Sigmoid colon (tissue), 7 donors: ENCODE measurements around the gene FRMPD4. TPM values are rescaled to one million over a fixed set of nuclear protein-coding genes. Genes with fewer than 3 reads are reported as not detected.

Experiments
- DNase-seq: peaks from one replicate; pipeline ENCODE4 v3.0.0-alpha.2; 2019
- H3K27ac ChIP-seq, 4 donors: fragments of 200-600 bp; sonication (generic); one replicate each; pipeline ENCODE4 v1.5.1; 2016 to 2019; ENCODE audit warnings: mild to moderate bottlenecking in 1 of 4
- H3K27me3 ChIP-seq, 3 donors: fragments of 200-600 bp; sonication (generic); one replicate each; pipeline ENCODE4 v1.5.1; 2019; ENCODE audit warnings: mild to moderate bottlenecking in 1 of 3
- H3K36me3 ChIP-seq, 4 donors: fragments of 200-600 bp; sonication (generic); one replicate each; pipeline ENCODE4 v1.5.1; 2016 to 2019
- H3K4me1 ChIP-seq, 4 donors: fragments of 200-600 bp; sonication (generic); one replicate each; pipeline ENCODE4 v1.5.1; 2017 to 2019
- H3K4me3 ChIP-seq, 4 donors: fragments of 200-600 bp; sonication (generic); one replicate each; pipeline ENCODE4 v1.5.1; 2017 to 2019; ENCODE audit warnings: mild to moderate bottlenecking in 2 of 4, moderate library complexity in 1 of 4
- H3K9me3 ChIP-seq, 4 donors: fragments of 200-600 bp in 3 of 4; sonication (generic) in 3 of 4; one replicate each; pipeline versions ENCODE4 v1.5.1 to v1.6.1; 2013 to 2019
- CTCF ChIP-seq, 4 experiments: fragments of 450-650 bp in 3 of 4; fragments of 200-600 bp in 1 of 4; IDR thresholded peaks; one replicate each; pipeline ENCODE4 v1.5.1; 2016 to 2019; ENCODE audit warnings: antibody characterized with exemption in 4 of 4, mild to moderate bottlenecking in 3 of 4, moderate library complexity in 2 of 4
- EP300 ChIP-seq, 4 donors: sonication (generic); formaldehyde crosslinking; IDR thresholded peaks; one replicate each; pipeline ENCODE4 v1.6.1; 2017; ENCODE audit warnings: antibody characterized with exemption in 4 of 4
- POLR2A ChIP-seq, 2 donors: fragments of 450-650 bp; IDR thresholded peaks; one replicate each; pipeline ENCODE4 v1.6.1; 2016; ENCODE audit warnings: antibody characterized with exemption in 2 of 2, mild to moderate bottlenecking in 2 of 2, moderate library complexity in 2 of 2
- POLR2AphosphoS5 ChIP-seq, 4 donors: sonication (generic); formaldehyde crosslinking; IDR thresholded peaks; one replicate each; pipeline ENCODE4 v1.6.1; 2017; ENCODE audit warnings: antibody characterized with exemption in 4 of 4
- WGBS, 2 donors: extraction: QIAGEN DNeasy Blood & Tissue Kit; methylation state at CpG; one replicate each; pipeline ENCODE4 v1.1.7; 2013; 5-methylcytosine and 5-hydroxymethylcytosine counted together
- intact Hi-C: fragments of 100-400 bp; cut with DNase I; formaldehyde crosslinking; loops from one replicate; pipeline ENCODE4 v1.15.1; 2023
- polyA plus RNA-seq, 3 donors: library from polyadenylated mRNA; stranded (reverse); fragments of 200-250 nt; gene quantifications; one replicate each; pipeline ENCODE4 v1.2.3, GENCODE V29; 2013
- total RNA-seq, 4 donors: library from RNA; depleted of rRNA; stranded (reverse); fragments of >200 nt; gene quantifications; one replicate each; pipeline ENCODE4 v1.1.0, GENCODE V29; 2016
- donor health status: healthy with polysubstance abuse.
- donor health status: Bipolar disorder and iron deficiency.
- donor health status: healthy.

The FRMPD4 gene
- total and polyA plus RNA-seq, 7 donors: 0.22 to 5.8 (median 2.9) TPM; not detected in 2

GRCh38 chrX:12488771-12489170 is 350.5 kb downstream of the FRMPD4 start:
- intact Hi-C loops: no loop called here
- 53 to 55% methylated on average over 2 of the region's 2 CpGs for WGBS, 2 donors
- Histone ChIP-seq H3K27me3 (no peaks in the 10 kb centered on the region), H3K4me1 (no peaks in the 10 kb centered on the region), H3K4me3 (no peak overlapping the region), H3K27ac (no peak overlapping the region), H3K9me3 (no peaks in the 10 kb centered on the region), H3K36me3 (no peaks in the 10 kb centered on the region)
- TF ChIP-seq CTCF (IDR thresholded peaks at IDR 0.05): no peak
- TF ChIP-seq EP300 (IDR thresholded peaks at IDR 0.05): no peak
- TF ChIP-seq POLR2A (IDR thresholded peaks at IDR 0.05): no peak
- no peak for TF ChIP-seq POLR2AphosphoS5 (IDR thresholded peaks at IDR 0.05)
- no peak for DNase-seq

- WGBS, 2 donors: 75 to 91% methylated on average over 3 of the region's 3 CpGs
- TF ChIP-seq POLR2A (IDR thresholded peaks at IDR 0.05) (no peak), EP300 (IDR thresholded peaks at IDR 0.05) (no peak), CTCF (IDR thresholded peaks at IDR 0.05) (no peak), POLR2AphosphoS5 (IDR thresholded peaks at IDR 0.05) (no peak)
- Histone ChIP-seq H3K4me3 (no peak overlapping the region), H3K9me3 (no peaks in the 10 kb centered on the region), H3K27me3 (no peaks in the 10 kb centered on the region), H3K4me1 (no peaks in the 10 kb centered on the region), H3K36me3 (no peaks in the 10 kb centered on the region), H3K27ac (no peak overlapping the region)
- intact Hi-C loops: no loop called here
- DNase-seq: no peak
Measured at GRCh38 chrX:12489341-12489740, 351.1 kb downstream of the FRMPD4 start.

DNA sequence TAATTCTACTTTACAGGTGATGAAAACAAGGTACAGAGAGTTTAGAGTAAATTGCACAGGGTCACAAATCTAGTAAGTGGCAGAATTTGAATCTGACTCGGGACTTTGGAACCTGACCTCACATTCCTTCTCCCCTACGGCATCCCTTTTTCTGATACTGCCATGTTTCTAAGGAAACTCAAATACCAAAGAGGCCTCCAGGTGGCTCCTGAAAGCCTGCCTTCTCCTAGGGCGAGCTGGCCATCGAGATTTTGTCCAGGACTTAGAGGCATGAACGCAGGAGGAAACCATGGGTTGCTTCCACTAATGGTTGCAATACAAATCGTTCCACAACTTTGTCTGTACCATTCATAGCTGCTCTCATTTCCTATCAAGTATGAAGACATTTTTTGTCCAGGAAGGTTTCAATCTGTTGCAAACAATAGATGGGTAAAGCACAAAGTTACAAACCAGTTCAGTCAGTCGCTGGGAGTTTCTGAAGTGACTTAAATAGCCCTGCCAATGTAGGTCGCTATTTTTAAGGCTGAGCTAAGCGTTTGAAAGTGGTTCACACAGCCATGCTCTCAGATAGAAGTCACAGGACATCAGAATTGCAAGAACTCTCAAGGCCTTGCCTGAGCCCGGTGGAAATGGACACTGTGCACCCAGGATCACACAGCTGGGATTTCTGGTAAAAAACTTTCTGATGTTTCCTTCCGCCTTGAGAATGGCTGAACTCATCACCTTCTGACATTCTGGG is 356.3 kb downstream of the FRMPD4 start:
- 86 to 89% methylated on average over 11 of the region's 11 CpGs for WGBS, 2 donors
- H3K27ac ChIP-seq: no peak overlapping the region
- no peaks in the 10 kb centered on the region for H3K36me3 ChIP-seq
- H3K9me3 ChIP-seq: no peaks in the 10 kb centered on the region
- H3K4me3 ChIP-seq: no peak overlapping the region
- TF ChIP-seq EP300 (IDR thresholded peaks at IDR 0.05) (no peak), POLR2A (IDR thresholded peaks at IDR 0.05) (no peak), POLR2AphosphoS5 (IDR thresholded peaks at IDR 0.05) (no peak), CTCF (IDR thresholded peaks at IDR 0.05) (no peak)
- no peaks in the 10 kb centered on the region for H3K27me3 ChIP-seq
- intact Hi-C loops: no loop called here
- DNase-seq: no peak
- no peaks in the 10 kb centered on the region for H3K4me1 ChIP-seq

DNA sequence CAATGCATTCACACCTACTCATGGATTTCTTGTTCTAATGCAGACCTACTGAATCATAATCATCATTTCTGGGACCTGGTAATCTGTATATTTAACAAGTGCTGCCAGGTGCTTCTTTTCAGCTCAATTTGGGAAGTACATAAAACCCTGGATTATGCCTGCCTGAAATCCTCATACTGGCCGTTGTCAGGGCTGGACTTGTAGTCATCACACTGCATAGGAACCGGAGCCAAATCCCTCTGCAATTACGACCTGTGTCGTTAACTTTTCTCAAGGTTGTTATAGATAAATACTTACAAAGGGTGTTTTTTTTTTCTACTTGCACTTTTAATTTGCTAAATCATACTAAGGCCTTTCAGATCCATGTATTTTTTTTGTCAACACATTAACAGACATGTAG is 358.1 kb downstream of the FRMPD4 start:
- WGBS, 2 donors: 4 to 57% methylated on average over 4 of the region's 4 CpGs

More for the DNA sequence above, 358.1 kb downstream of the FRMPD4 start:
- Histone ChIP-seq H3K9me3 (no peaks in the 10 kb centered on the region), H3K27me3 (no peaks in the 10 kb centered on the region), H3K27ac (no peak overlapping the region), H3K4me3 (no peak overlapping the region), H3K36me3 (no peaks in the 10 kb centered on the region), H3K4me1 (no peaks in the 10 kb centered on the region)
- TF ChIP-seq CTCF (IDR thresholded peaks at IDR 0.05): no peak
- TF ChIP-seq POLR2A (IDR thresholded peaks at IDR 0.05): no peak
- no peak for TF ChIP-seq POLR2AphosphoS5 (IDR thresholded peaks at IDR 0.05)
- TF ChIP-seq EP300 (IDR thresholded peaks at IDR 0.05): no peak
- DNase-seq: no peak
- intact Hi-C loops: no loop called here
